ENCODE data around the gene MRPL32. TPM values are rescaled to one million over a fixed set of nuclear protein-coding genes. Genes with fewer than 3 reads are reported as not detected.
"Not testable (repeated sequence)": the region's sequence is repeated elsewhere in the genome, so short reads cannot be mapped to it uniquely, and the experiment has no call there.

The MRPL32 gene
- polyA plus RNA-seq (2013, experiment 1 of 2) = 65.8 TPM
- polyA plus RNA-seq (2013, experiment 2 of 2) = 82.5 TPM

DNA sequence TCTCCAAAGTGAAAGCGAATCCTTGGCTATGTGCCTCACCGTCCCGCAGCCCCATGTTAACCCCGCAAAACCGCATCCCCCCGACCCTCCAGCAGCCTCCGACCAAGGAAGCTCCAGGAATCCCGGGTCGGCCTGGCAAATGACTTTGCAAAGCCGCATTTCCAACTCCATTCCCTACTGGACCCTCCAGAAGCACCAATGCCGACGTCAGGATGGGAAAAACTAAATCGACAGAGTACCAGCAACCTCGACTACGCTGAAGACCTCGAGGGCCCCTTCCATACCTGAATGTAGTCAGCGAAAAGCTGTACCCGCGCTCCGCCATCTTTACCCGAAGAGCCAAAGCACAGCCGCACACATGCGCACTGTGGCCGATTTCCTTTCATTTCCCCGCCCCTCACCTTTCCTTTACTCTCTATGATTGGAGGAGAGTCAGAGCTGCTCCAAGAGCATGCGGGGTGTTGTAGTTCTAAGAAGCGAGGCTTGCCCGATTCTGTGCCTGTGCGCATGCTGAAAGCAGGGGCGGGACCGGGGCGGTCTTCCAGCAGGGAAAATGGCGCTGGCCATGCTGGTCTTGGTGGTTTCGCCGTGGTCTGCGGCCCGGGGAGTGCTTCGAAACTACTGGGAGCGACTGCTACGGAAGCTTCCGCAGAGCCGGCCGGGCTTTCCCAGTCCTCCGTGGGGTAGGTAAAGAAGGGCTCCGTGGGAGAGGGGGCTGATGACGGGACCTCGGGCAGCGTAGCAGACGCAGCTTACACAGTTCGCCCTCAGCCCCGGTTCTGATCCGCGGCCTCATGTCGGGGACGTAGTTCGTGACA is at the start of gene MRPL32, which contains the start of gene PSMA2:
TSS of gene MRPL32 (plus strand) at position 543 of the 818 bp plus-strand sequence. CDS start at position 554, 11 bp downstream.
TSS of gene PSMA2 (minus strand) at position 341 of the 818 bp plus-strand sequence. CDS start at position 325, 16 bp downstream.
- H2AK5ac ChIP-seq (ENCODE audit: low read length, severe bottlenecking) = no peak within 1 kb of the TSS
- H2BK120ac ChIP-seq (ENCODE audit: low read depth, low read length) = no peak within 1 kb of the TSS
- H3K4me3 ChIP-seq (ENCODE audit: insufficient read depth in 1 of 2, low read depth in 1 of 2, low read length in 2 of 2) = peak within 1 kb of the TSS; percentile 82 to 98
- peak within 1 kb of the TSS; percentile 86 for H4K8ac ChIP-seq (ENCODE audit: low read length)
- peak within 1 kb of the TSS; percentile 12 for H2BK5ac ChIP-seq (ENCODE audit: low read depth, low read length, poor library complexity, severe bottlenecking)
- H3K4me1 ChIP-seq (ENCODE audit: control insufficient read depth, insufficient read depth, low read depth, low read length) = peaks cover 5% of the 10 kb centered on the region
- peak within 1 kb of the TSS; percentile 78 for H3K4me2 ChIP-seq (ENCODE audit: low read length, poor library complexity, severe bottlenecking)
- H3K36me3 ChIP-seq (ENCODE audit: control insufficient read depth in 1 of 2, insufficient read depth in 2 of 2, low read depth in 1 of 2, low read length in 2 of 2) = peaks cover 2 to 26% of the 10 kb centered on the region in 2 experiments
- peak within 1 kb of the TSS; percentile 75 to 94 for H3K4ac ChIP-seq (ENCODE audit: low read depth in 1 of 2, low read length in 2 of 2)
- H2BK15ac ChIP-seq (ENCODE audit: low read depth, poor library complexity, severe bottlenecking) = no peak within 1 kb of the TSS
- peak within 1 kb of the TSS; percentile 86 to 93 for H3K18ac ChIP-seq (ENCODE audit: low read depth in 1 of 2, low read length in 2 of 2)
- DNase-seq = peak; percentile 99
- peak within 1 kb of the TSS in 1 of 2 experiments; percentile 68 for H2BK12ac ChIP-seq (ENCODE audit: low read length in 2 of 2)
- peak within 1 kb of the TSS in 1 of 2 experiments; percentile 50 for H3K23ac ChIP-seq (ENCODE audit: low read length in 2 of 2)
- H4K91ac ChIP-seq (ENCODE audit: low read length) = no peak within 1 kb of the TSS
- H3K27me3 ChIP-seq (ENCODE audit: control insufficient read depth in 1 of 2, insufficient read depth in 1 of 2, low read length in 2 of 2) = no peaks in the 10 kb centered on the region
- peaks cover 6% of the 10 kb centered on the region for H3K79me1 ChIP-seq (replicated peaks; ENCODE audit: low read length, poor library complexity, severe bottlenecking)
- H2AFZ ChIP-seq (ENCODE audit: low read depth, low read length) = peak within 1 kb of the TSS; percentile 84
- peak within 1 kb of the TSS; percentile 79 for H3K27ac ChIP-seq (ENCODE audit: low read length, poor library complexity, severe bottlenecking)
- peak within 1 kb of the TSS in 1 of 2 experiments; percentile 91 for H3K14ac ChIP-seq (ENCODE audit: low read length in 2 of 2)
- peak within 1 kb of the TSS; percentile 98 for H3K9ac ChIP-seq (ENCODE audit: low read length)
- no peaks in the 10 kb centered on the region for H3K9me3 ChIP-seq (ENCODE audit: control insufficient read depth, low read length)
- under 1% methylated on average over 46 of the region's 56 CpGs for WGBS

DNA sequence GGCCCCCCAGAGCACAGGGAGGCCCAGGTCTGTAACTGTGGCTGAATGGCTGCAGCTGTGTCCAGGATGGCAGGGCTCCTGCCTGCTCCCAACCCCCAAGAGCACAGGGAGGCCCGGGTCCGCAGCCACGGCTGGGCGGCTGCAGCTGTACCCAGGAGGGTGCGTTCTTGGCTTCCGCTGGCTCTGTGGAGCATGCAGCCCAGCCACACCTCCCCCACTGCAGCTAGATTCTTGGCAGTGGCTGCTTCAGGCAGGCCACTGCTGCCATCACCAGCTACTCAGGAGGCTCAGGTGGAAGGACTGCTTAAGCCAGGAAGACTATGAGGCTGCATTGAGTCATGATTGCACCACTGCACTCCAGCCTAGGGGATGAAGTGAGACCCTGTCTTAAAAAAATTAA is 48.2 kb upstream of the MRPL32 start:
- no peak overlapping the region for H2BK15ac ChIP-seq (ENCODE audit: low read depth, poor library complexity, severe bottlenecking)
- no peaks in the 10 kb centered on the region for H3K9me3 ChIP-seq (ENCODE audit: control insufficient read depth, low read length)
- H3K9ac ChIP-seq (ENCODE audit: low read length) = no peak overlapping the region
- H2AFZ ChIP-seq (ENCODE audit: low read depth, low read length) = no peak overlapping the region
- WGBS = 93% methylated on average over 6 of the region's 6 CpGs
- H3K79me1 ChIP-seq (replicated peaks; ENCODE audit: low read length, poor library complexity, severe bottlenecking) = peaks cover 5% of the 10 kb centered on the region
- DNase-seq = no peak
- no peak overlapping the region for H3K4ac ChIP-seq (ENCODE audit: low read depth in 1 of 2, low read length in 2 of 2)
- H3K4me1 ChIP-seq (ENCODE audit: control insufficient read depth, insufficient read depth, low read depth, low read length) = peaks cover 24% of the 10 kb centered on the region
- peak overlapping the region; percentile 36 for H4K8ac ChIP-seq (ENCODE audit: low read length)
- no peak overlapping the region for H2BK120ac ChIP-seq (ENCODE audit: low read depth, low read length)
- H3K4me3 ChIP-seq (ENCODE audit: insufficient read depth in 1 of 2, low read depth in 1 of 2, low read length in 2 of 2) = no peak overlapping the region
- peak overlapping the region; percentile 78 for H2AK5ac ChIP-seq (ENCODE audit: low read length, severe bottlenecking)
- H3K23ac ChIP-seq (ENCODE audit: low read length in 2 of 2) = no peak overlapping the region
- no peak overlapping the region for H3K18ac ChIP-seq (ENCODE audit: low read depth in 1 of 2, low read length in 2 of 2)
- H3K14ac ChIP-seq (ENCODE audit: low read length in 2 of 2) = no peak overlapping the region
- H3K27me3 ChIP-seq (ENCODE audit: control insufficient read depth in 1 of 2, insufficient read depth in 1 of 2, low read length in 2 of 2) = no peaks in the 10 kb centered on the region
- no peak overlapping the region for H4K91ac ChIP-seq (ENCODE audit: low read length)
- no peak overlapping the region for H2BK12ac ChIP-seq (ENCODE audit: low read length in 2 of 2)
- H3K36me3 ChIP-seq (ENCODE audit: control insufficient read depth in 1 of 2, insufficient read depth in 2 of 2, low read depth in 1 of 2, low read length in 2 of 2) = peaks cover 0 to 3% of the 10 kb centered on the region in 2 experiments
- peak overlapping the region; percentile 20 for H2BK5ac ChIP-seq (ENCODE audit: low read depth, low read length, poor library complexity, severe bottlenecking)
- H3K27ac ChIP-seq (ENCODE audit: low read length, poor library complexity, severe bottlenecking) = peak overlapping the region; percentile 56
- no peak overlapping the region for H3K4me2 ChIP-seq (ENCODE audit: low read length, poor library complexity, severe bottlenecking)

DNA sequence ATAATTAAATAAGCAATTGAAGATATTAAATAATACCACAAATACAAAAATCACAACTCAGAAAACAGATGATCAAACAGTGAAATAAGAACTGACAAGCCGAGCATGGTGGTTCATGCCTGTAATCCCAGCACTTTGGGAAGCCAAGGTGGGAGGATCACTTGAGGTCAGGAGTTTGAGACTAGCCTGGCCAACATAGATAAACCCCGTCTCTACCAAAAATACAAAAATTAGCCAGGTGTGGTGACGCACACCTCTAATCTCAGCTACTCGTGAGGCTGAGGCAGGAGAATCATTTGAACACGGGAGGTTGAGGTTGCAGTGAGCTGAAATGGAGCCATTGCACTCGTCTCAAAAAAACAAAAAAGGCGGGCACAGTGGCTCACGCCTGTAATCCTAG is 47.0 kb upstream of the MRPL32 start:
- not testable (repeated sequence) for H3K79me1 ChIP-seq (replicated peaks; ENCODE audit: low read length, poor library complexity, severe bottlenecking); H3K18ac ChIP-seq (ENCODE audit: low read depth in 1 of 2, low read length in 2 of 2); H3K27me3 ChIP-seq (ENCODE audit: control insufficient read depth in 1 of 2, insufficient read depth in 1 of 2, low read length in 2 of 2); H3K4me3 ChIP-seq (ENCODE audit: insufficient read depth in 1 of 2, low read depth in 1 of 2, low read length in 2 of 2); H3K4me2 ChIP-seq (ENCODE audit: low read length, poor library complexity, severe bottlenecking); H2BK15ac ChIP-seq (ENCODE audit: low read depth, poor library complexity, severe bottlenecking); H3K4ac ChIP-seq (ENCODE audit: low read depth in 1 of 2, low read length in 2 of 2); H2BK120ac ChIP-seq (ENCODE audit: low read depth, low read length); H4K91ac ChIP-seq (ENCODE audit: low read length); DNase-seq; H2BK5ac ChIP-seq (ENCODE audit: low read depth, low read length, poor library complexity, severe bottlenecking); H3K36me3 ChIP-seq (ENCODE audit: control insufficient read depth in 1 of 2, insufficient read depth in 2 of 2, low read depth in 1 of 2, low read length in 2 of 2); H3K9ac ChIP-seq (ENCODE audit: low read length); H2BK12ac ChIP-seq (ENCODE audit: low read length in 2 of 2); H3K23ac ChIP-seq (ENCODE audit: low read length in 2 of 2); H3K27ac ChIP-seq (ENCODE audit: low read length, poor library complexity, severe bottlenecking); H3K14ac ChIP-seq (ENCODE audit: low read length in 2 of 2); H2AFZ ChIP-seq (ENCODE audit: low read depth, low read length); H4K8ac ChIP-seq (ENCODE audit: low read length); H3K9me3 ChIP-seq (ENCODE audit: control insufficient read depth, low read length)
- WGBS = 93% methylated on average over 6 of the region's 8 CpGs
- Histone ChIP-seq H3K4me1 (ENCODE audit: control insufficient read depth, insufficient read depth, low read depth, low read length) (peaks cover 24% of the 10 kb centered on the region), H2AK5ac (ENCODE audit: low read length, severe bottlenecking) (peak overlapping the region; percentile 51)

DNA sequence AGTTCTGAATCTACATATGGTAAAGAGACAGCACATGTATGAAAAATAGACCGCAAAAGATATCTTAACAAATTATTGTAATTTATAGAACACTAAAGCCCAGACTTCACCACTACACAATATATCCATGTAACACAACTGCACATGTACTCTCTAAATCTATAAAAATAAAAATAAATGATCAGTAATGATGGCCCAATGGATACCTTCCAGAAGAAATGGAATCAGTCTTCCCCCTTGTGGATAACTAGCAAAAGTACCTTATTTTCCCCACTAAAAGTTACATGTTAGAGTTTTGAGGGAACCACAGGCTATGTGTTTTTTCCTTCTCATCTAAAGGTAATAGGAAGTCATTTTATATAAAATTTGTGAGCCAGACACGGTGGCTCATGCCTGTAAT is 46.0 kb upstream of the MRPL32 start:
- Histone ChIP-seq H3K14ac (ENCODE audit: low read length in 2 of 2) (no peak overlapping the region), H2BK12ac (ENCODE audit: low read length in 2 of 2) (no peak overlapping the region), H2BK5ac (ENCODE audit: low read depth, low read length, poor library complexity, severe bottlenecking) (no peak overlapping the region), H3K79me1 (replicated peaks; ENCODE audit: low read length, poor library complexity, severe bottlenecking) (peaks cover 9% of the 10 kb centered on the region), H3K23ac (ENCODE audit: low read length in 2 of 2) (no peak overlapping the region), H3K18ac (ENCODE audit: low read depth in 1 of 2, low read length in 2 of 2) (no peak overlapping the region), H3K9me3 (ENCODE audit: control insufficient read depth, low read length) (no peaks in the 10 kb centered on the region), H3K4me2 (ENCODE audit: low read length, poor library complexity, severe bottlenecking) (no peak overlapping the region), H3K4me3 (ENCODE audit: insufficient read depth in 1 of 2, low read depth in 1 of 2, low read length in 2 of 2) (no peak overlapping the region), H3K4me1 (ENCODE audit: control insufficient read depth, insufficient read depth, low read depth, low read length) (peaks cover 24% of the 10 kb centered on the region), H2BK15ac (ENCODE audit: low read depth, poor library complexity, severe bottlenecking) (no peak overlapping the region), H3K27ac (ENCODE audit: low read length, poor library complexity, severe bottlenecking) (no peak overlapping the region), H3K9ac (ENCODE audit: low read length) (no peak overlapping the region), H2AK5ac (ENCODE audit: low read length, severe bottlenecking) (no peak overlapping the region), H3K4ac (ENCODE audit: low read depth in 1 of 2, low read length in 2 of 2) (no peak overlapping the region), H2AFZ (ENCODE audit: low read depth, low read length) (no peak overlapping the region), H4K8ac (ENCODE audit: low read length) (no peak overlapping the region), H4K91ac (ENCODE audit: low read length) (no peak overlapping the region), H3K36me3 (ENCODE audit: control insufficient read depth in 1 of 2, insufficient read depth in 2 of 2, low read depth in 1 of 2, low read length in 2 of 2) (peaks cover 0 to 3% of the 10 kb centered on the region in 2 experiments), H2BK120ac (ENCODE audit: low read depth, low read length) (no peak overlapping the region), H3K27me3 (ENCODE audit: control insufficient read depth in 1 of 2, insufficient read depth in 1 of 2, low read length in 2 of 2) (no peaks in the 10 kb centered on the region)
- no CpG with 5 or more reads among the region's 2 CpGs for WGBS
- peak; percentile 33 for DNase-seq

All from mesenchymal stem cell (in vitro differentiated cells and primary cell).